ENCODE results near the gene PUS1.

The PUS1 gene

GRCh38 chr12:131892711-131893604, 36.1 kb upstream of the PUS1 start:
- Histone ChIP-seq H3K27ac (peak overlapping the region; percentile 97), H3K4me1 (ENCODE audit: control insufficient read depth in 1 of 2, insufficient read depth in 1 of 2, low read depth in 1 of 2, low read length in 1 of 2) (peaks cover 21 to 25% of the 10 kb centered on the region in 2 experiments), H3K36me3 (no peaks in the 10 kb centered on the region), H3K9me3 (no peaks in the 10 kb centered on the region), H3K27me3 (no peaks in the 10 kb centered on the region), H3K4me3 (ENCODE audit: low read depth in 1 of 2, low read length in 1 of 2) (peak overlapping the region in 1 of 2 experiments; percentile 80)
- TF ChIP-seq, protein P1, sequence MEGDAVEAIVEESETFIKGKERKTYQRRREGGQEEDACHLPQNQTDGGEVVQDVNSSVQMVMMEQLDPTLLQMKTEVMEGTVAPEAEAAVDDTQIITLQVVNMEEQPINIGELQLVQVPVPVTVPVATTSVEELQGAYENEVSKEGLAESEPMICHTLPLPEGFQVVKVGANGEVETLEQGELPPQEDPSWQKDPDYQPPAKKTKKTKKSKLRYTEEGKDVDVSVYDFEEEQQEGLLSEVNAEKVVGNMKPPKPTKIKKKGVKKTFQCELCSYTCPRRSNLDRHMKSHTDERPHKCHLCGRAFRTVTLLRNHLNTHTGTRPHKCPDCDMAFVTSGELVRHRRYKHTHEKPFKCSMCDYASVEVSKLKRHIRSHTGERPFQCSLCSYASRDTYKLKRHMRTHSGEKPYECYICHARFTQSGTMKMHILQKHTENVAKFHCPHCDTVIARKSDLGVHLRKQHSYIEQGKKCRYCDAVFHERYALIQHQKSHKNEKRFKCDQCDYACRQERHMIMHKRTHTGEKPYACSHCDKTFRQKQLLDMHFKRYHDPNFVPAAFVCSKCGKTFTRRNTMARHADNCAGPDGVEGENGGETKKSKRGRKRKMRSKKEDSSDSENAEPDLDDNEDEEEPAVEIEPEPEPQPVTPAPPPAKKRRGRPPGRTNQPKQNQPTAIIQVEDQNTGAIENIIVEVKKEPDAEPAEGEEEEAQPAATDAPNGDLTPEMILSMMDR (IDR thresholded peaks at IDR 0.05) = no peak

DNA sequence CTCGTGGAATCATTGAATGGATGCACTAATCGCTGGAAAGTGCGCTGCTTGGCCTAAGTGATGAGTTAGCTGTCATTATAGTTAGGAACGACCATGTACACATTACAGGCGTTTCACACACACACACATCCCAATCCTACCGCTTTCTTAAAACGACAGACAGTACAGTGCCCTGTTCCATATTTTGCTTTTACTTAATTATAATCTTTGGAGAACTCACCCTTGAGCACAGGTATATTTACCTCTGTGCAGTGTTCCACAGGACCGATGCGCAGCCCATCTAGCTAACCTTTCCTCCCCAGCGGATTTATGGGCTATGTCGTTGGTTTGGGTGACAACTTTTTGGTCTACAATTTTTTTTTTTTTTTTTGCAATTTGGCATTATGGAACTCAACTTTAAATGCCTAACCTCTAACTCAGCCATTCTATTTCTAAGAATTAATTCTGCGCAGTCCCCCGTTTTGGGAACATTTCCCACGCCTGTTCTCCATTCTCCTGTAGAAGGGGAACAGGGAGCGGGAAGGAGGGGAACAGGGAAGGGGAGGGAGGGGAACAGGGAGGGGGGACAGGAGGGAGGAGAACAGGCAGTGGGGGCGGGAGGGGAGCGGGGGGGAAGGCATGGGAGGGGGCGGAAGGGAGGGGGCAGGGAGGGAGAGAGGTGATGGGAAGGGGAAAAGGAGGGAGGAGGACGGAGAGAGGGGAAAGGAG, 35.3 kb upstream of the PUS1 start:
- Histone ChIP-seq H3K9me3 (no peaks in the 10 kb centered on the region), H3K4me3 (ENCODE audit: low read depth in 1 of 2, low read length in 1 of 2) (peak overlapping the region in 1 of 2 experiments; percentile 80), H3K27ac (peak overlapping the region; percentile 97), H3K4me1 (ENCODE audit: control insufficient read depth in 1 of 2, insufficient read depth in 1 of 2, low read depth in 1 of 2, low read length in 1 of 2) (peaks cover 25 to 30% of the 10 kb centered on the region in 2 experiments), H3K36me3 (peaks cover 4% of the 10 kb centered on the region), H3K27me3 (no peaks in the 10 kb centered on the region)
- TF ChIP-seq, protein P1 (IDR thresholded peaks at IDR 0.05) = no peak

- Histone ChIP-seq H3K36me3 (peaks cover 10% of the 10 kb centered on the region), H3K4me3 (ENCODE audit: low read depth in 1 of 2, low read length in 1 of 2) (peak within 1 kb of the TSS; percentile 80 to 98), H3K27me3 (no peaks in the 10 kb centered on the region), H3K27ac (peak within 1 kb of the TSS; percentile 97), H3K4me1 (ENCODE audit: control insufficient read depth in 1 of 2, insufficient read depth in 1 of 2, low read depth in 1 of 2, low read length in 1 of 2) (peaks cover 26 to 30% of the 10 kb centered on the region in 2 experiments), H3K9me3 (no peaks in the 10 kb centered on the region)
- TF ChIP-seq, protein P1 (IDR thresholded peaks at IDR 0.05) = peak; percentile 25
These were observed 34.7 kb upstream of the PUS1 start, which contains the start of gene ULK1 for GRCh38 chr12:131894313-131894860. Gene ULK1 (plus strand): TSS chr12:131894622. CDS start chr12:131895002, 380 bp downstream.

- H3K27me3 ChIP-seq = no peaks in the 10 kb centered on the region
- peak overlapping the region; percentile 97 for H3K27ac ChIP-seq
- H3K4me1 ChIP-seq (ENCODE audit: control insufficient read depth in 1 of 2, insufficient read depth in 1 of 2, low read depth in 1 of 2, low read length in 1 of 2) = peaks cover 29 to 32% of the 10 kb centered on the region in 2 experiments
- H3K4me3 ChIP-seq (ENCODE audit: low read depth in 1 of 2, low read length in 1 of 2) = peak overlapping the region; percentile 80 to 98
- TF ChIP-seq, protein P1 (IDR thresholded peaks at IDR 0.05) = no peak
- H3K36me3 ChIP-seq = peaks cover 13% of the 10 kb centered on the region
- H3K9me3 ChIP-seq = no peaks in the 10 kb centered on the region
These were observed 34.0 kb upstream of the PUS1 start for GRCh38 chr12:131894981-131895639.

DNA sequence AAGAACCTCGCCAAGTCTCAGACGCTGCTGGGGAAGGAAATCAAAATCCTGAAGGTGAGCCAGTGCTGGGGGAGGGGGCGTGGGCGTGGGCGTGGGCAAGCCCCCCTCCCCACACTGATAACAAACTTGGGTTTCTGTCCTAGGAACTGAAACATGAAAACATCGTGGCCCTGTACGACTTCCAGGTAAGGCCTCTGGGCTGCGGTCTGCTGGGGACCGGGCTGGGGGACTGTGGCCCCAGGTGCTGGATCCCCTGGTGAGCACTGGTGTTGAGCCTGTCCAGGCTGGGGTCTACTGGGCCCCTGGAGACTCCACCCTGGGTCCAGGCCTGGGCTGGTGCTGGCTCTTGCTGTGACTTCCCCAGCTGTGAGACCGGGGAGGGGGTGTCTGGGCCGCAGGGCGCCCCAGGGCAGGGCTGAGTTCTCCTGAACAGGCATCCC, 33.4 kb upstream of the PUS1 start:
- H3K27ac ChIP-seq = peak overlapping the region; percentile 97
- TF ChIP-seq, protein P1 (IDR thresholded peaks at IDR 0.05) = no peak
- H3K27me3 ChIP-seq = no peaks in the 10 kb centered on the region
- H3K9me3 ChIP-seq = no peaks in the 10 kb centered on the region
- peaks cover 29 to 32% of the 10 kb centered on the region in 2 experiments for H3K4me1 ChIP-seq (ENCODE audit: control insufficient read depth in 1 of 2, insufficient read depth in 1 of 2, low read depth in 1 of 2, low read length in 1 of 2)
- H3K36me3 ChIP-seq = peaks cover 18% of the 10 kb centered on the region
- peak overlapping the region; percentile 80 to 98 for H3K4me3 ChIP-seq (ENCODE audit: low read depth in 1 of 2, low read length in 1 of 2)

Data from neutrophil (primary cell).